Spleen (tissue), 7 donors: ENCODE measurements around the gene LRRC59.

Source experiments
- CTCF ChIP-seq, 11 experiments: fragments of 200-600 bp in 7 of 11; fragments of 450-650 bp in 4 of 11; sonication (generic) in 4 of 11; IDR thresholded peaks in 8 of 11; conservative IDR thresholded peaks in 3 of 11; 1 replicate in 7 of 11; 2 replicates in 4 of 11; pipeline versions ENCODE4 v1.4.0 to v1.8.0; 2016 to 2021; ENCODE audit warnings: antibody characterized with exemption in 11 of 11, inconsistent platforms in 4 of 11, mild to moderate bottlenecking in 1 of 11
- POLR2A ChIP-seq, 3 donors: fragments of 450-650 bp; IDR thresholded peaks; one replicate each; pipeline ENCODE4 v1.5.1; 2017; ENCODE audit warnings: antibody characterized with exemption in 3 of 3, mild to moderate bottlenecking in 1 of 3
- donor health status: DM: no; HTN: no; CAD: no; lungs with moderate emphysema.
- donor health status: DM: no; HTN: no; CAD: no.
- donor health status: DM: no; HTN: no; CAD: no.

- TF ChIP-seq CTCF (IDR thresholded peaks at IDR 0.05 in 8 of 11, conservative IDR thresholded peaks at IDR 0.05 in 3 of 11) (no peak), POLR2A (IDR thresholded peaks at IDR 0.05) (no peak)
Observed at GRCh38 chr17:50358177-50358576, 39.1 kb downstream of the LRRC59 start.
